Endothelial cell of umbilical vein (primary cell): ENCODE results near the gene ASIC1. TPM values are rescaled to one million over a fixed set of nuclear protein-coding genes. Genes with fewer than 3 reads are reported as not detected.

Experiments
- BruUV-seq: library from RNA; stranded (reverse); fragments of 400-500 nt; replicated peaks from 2 replicates; lab custom pipeline; 2021; lab: Mats Ljungman, UMichigan
- CTCF ChIA-PET: fragments of 300-600, 350-600 bp; sonication (Branson Sonifier 250); formaldehyde crosslinking; loops from one replicate; lab custom pipeline; 2021; ENCODE audit warnings: antibody characterized with exemption, inconsistent platforms; lab: Charles Lee
- POLR2A ChIA-PET: fragments of 300-600, 350-600 bp; sonication (Branson Sonifier 250); formaldehyde crosslinking; loops from one replicate; lab custom pipeline; 2021; ENCODE audit warnings: antibody characterized with exemption, inconsistent platforms; lab: Charles Lee
- DNase-seq: peaks from one replicate; pipeline ENCODE4 v3.0.0-alpha.2; 2011; ENCODE audit warnings: low read depth, low spot score
- FAIRE-seq: peaks from 2 replicates; lab custom pipeline; 2011; peaks lifted over from hg19 to GRCh38; lab: Jason Lieb, UNC
- H2AFZ ChIP-seq: 2 replicates; pipeline ENCODE4 v1.6.0; 2012; ENCODE audit warnings: low read depth, low read length, control low read depth, inconsistent platforms
- H3K27ac ChIP-seq: 2 replicates; pipeline ENCODE4 v1.5.1; 2011; ENCODE audit warnings: low read depth, mild to moderate bottlenecking, control low read depth, low read length, moderate library complexity; ENCODE audit not compliant: insufficient read depth
- H3K27me3 ChIP-seq, 2 experiments: 2 replicates each; pipeline versions ENCODE4 v1.6.0 to v1.6.1; 2011; ENCODE audit warnings: low read length in 2 of 2, mixed read lengths in 1 of 2; ENCODE audit not compliant: control insufficient read depth in 2 of 2, insufficient read depth in 2 of 2
- H3K36me3 ChIP-seq, 2 experiments: 2 replicates in 1 of 2; 3 replicates in 1 of 2; pipeline ENCODE4 v1.5.1; 2011; ENCODE audit warnings: low read length in 2 of 2, mild to moderate bottlenecking in 1 of 2, moderate library complexity in 1 of 2; ENCODE audit not compliant: control insufficient read depth in 2 of 2, insufficient read depth in 2 of 2; ENCODE audit errors: extremely low read depth in 1 of 2
- H3K4me1 ChIP-seq: 3 replicates; pipeline ENCODE4 v1.5.1; 2011; ENCODE audit warnings: mild to moderate bottlenecking, low read length; ENCODE audit not compliant: control insufficient read depth, insufficient read depth; ENCODE audit errors: extremely low read depth
- H3K4me2 ChIP-seq: 2 replicates; pipeline ENCODE4 v1.6.1; 2011; ENCODE audit warnings: low read length, control low read depth, mixed read lengths; ENCODE audit not compliant: insufficient read depth
- H3K4me3 ChIP-seq, 3 experiments: fragments of 200-600 bp in 1 of 3; sonication (generic), shearing (Covaris generic) in 1 of 3; replicated peaks in 1 of 3; 2 replicates each; pipeline ENCODE4 v1.5.1; 2011 to 2016; ENCODE audit warnings: control low read depth in 3 of 3, low read length in 3 of 3, mild to moderate bottlenecking in 2 of 3, inconsistent platforms in 1 of 3, low read depth in 1 of 3, moderate library complexity in 1 of 3; ENCODE audit not compliant: insufficient read depth in 1 of 3
- H3K79me2 ChIP-seq: 2 replicates; pipeline ENCODE4 v1.6.0; 2012; ENCODE audit warnings: low read length, inconsistent platforms; ENCODE audit not compliant: control insufficient read depth, insufficient read depth
- H3K9ac ChIP-seq: replicated peaks from 2 replicates; pipeline ENCODE3; 2011; ENCODE audit warnings: low read length, control low read depth; ENCODE audit not compliant: insufficient read depth; ENCODE audit errors: extremely low read depth
- H3K9me1 ChIP-seq: replicated peaks from 3 replicates; pipeline ENCODE4 v1.6.0; 2011; ENCODE audit warnings: mild to moderate bottlenecking, low read length; ENCODE audit not compliant: control insufficient read depth, insufficient read depth; ENCODE audit errors: extremely low read depth
- H3K9me3 ChIP-seq: replicated peaks from 2 replicates; pipeline ENCODE4 v1.5.1; 2012; ENCODE audit warnings: low read length, inconsistent platforms; ENCODE audit not compliant: control insufficient read depth, insufficient read depth
- H4K20me1 ChIP-seq: replicated peaks from 2 replicates; pipeline ENCODE3; 2011; ENCODE audit warnings: mild to moderate bottlenecking, low read length; ENCODE audit not compliant: control insufficient read depth, insufficient read depth; ENCODE audit errors: extremely low read depth
- CTCF ChIP-seq, 2 donors: IDR thresholded peaks; 1 replicate in 1 of 2; 2 replicates in 1 of 2; pipeline ENCODE4 v1.5.1; 2011; ENCODE audit warnings: low read length in 2 of 2, mild to moderate bottlenecking in 2 of 2, moderate library complexity in 2 of 2, control low read depth in 1 of 2, inconsistent platforms in 1 of 2, low read depth in 1 of 2; ENCODE audit not compliant: insufficient read depth in 1 of 2; ENCODE audit errors: extremely low read depth in 1 of 2
- EZH2 ChIP-seq: IDR thresholded peaks from 2 replicates; pipeline ENCODE4 v1.6.1; 2012; ENCODE audit warnings: borderline replicate concordance, low read depth, mild to moderate bottlenecking, moderate library complexity, low read length, inconsistent platforms; ENCODE audit not compliant: severe bottlenecking
- FOS ChIP-seq: IDR thresholded peaks from 2 replicates; pipeline ENCODE4 v1.6.1; 2011; ENCODE audit warnings: mild to moderate bottlenecking, low read length, moderate library complexity, borderline replicate concordance; ENCODE audit not compliant: insufficient read depth
- GATA2 ChIP-seq: IDR thresholded peaks from 2 replicates; pipeline ENCODE4 v1.7.0; 2011; ENCODE audit warnings: low read depth, mild to moderate bottlenecking, moderate library complexity, mixed read lengths, low read length; ENCODE audit not compliant: insufficient read length, insufficient read depth
- JUN ChIP-seq: IDR thresholded peaks from 2 replicates; pipeline ENCODE4 v1.6.1; 2011; ENCODE audit warnings: borderline replicate concordance, low read depth; ENCODE audit not compliant: insufficient read length, insufficient read depth
- MAX ChIP-seq: IDR thresholded peaks from 2 replicates; pipeline ENCODE4 v1.6.1; 2011; ENCODE audit not compliant: insufficient read depth, insufficient read length
- MYC ChIP-seq: IDR thresholded peaks from one replicate; pipeline ENCODE4 v1.6.1; 2011; ENCODE audit warnings: mild to moderate bottlenecking, low read depth, low read length
- POLR2A ChIP-seq: IDR thresholded peaks from 2 replicates; pipeline ENCODE4 v1.6.1; 2012; ENCODE audit warnings: low read depth, mild to moderate bottlenecking, control low read depth, low read length
- POLR2AphosphoS5 ChIP-seq: IDR thresholded peaks from 2 replicates; pipeline ENCODE4 v1.6.1; 2012; ENCODE audit warnings: low read depth, mild to moderate bottlenecking, control low read depth, low read length, moderate library complexity; ENCODE audit not compliant: insufficient read depth
- dilution Hi-C: fragments of 300-500 bp; cut with MboI; formaldehyde crosslinking; loops from one replicate; pipeline ENCODE4 v1.15.0; 2019; ENCODE audit warnings: low sequenced_read_pairs; ENCODE audit not compliant: extremely low pct_ligation_motif_present
- intact Hi-C: fragments of 100-400 bp; cut with micrococcal nuclease; formaldehyde crosslinking; loops from one replicate; pipeline ENCODE4 v1.10.0; 2022
- polyA plus RNA-seq, 4 experiments: library from polyadenylated mRNA; depleted of rRNA in 3 of 4; stranded (reverse) in 3 of 4; unstranded in 1 of 4; fragments of >200 nt; gene quantifications; 2 replicates each; pipeline versions ENCODE4 v1.2.1 to v1.2.3, GENCODE V29; 2011 to 2012; ENCODE audit warnings: missing spikeins in 1 of 4
- total RNA-seq: library from RNA; stranded (reverse); gene quantifications from 2 replicates; pipeline ENCODE4 v1.2.3, GENCODE V29; 2021

Gene ASIC1
- total and polyA plus RNA-seq, 2 donors (not counting 3 experiments of a cell fraction or from before 2014, with no cell fraction given): 0.53 to 0.66 TPM

- dilution Hi-C loops: no loop called here
- POLR2A ChIA-PET: interaction anchor here (1.8 kb wide), 1 partner anchor 9 kb away, joined by 7 read pairs; the partner anchor contains the start of gene COX14
These were observed 64.2 kb downstream of the ASIC1 start for GRCh38 chr12:50121641-50122040.

More at GRCh38 chr12:50121641-50122040, 64.2 kb downstream of the ASIC1 start:
- Histone ChIP-seq H3K27me3 (no peaks in the 10 kb centered on the region), H3K4me2 (no peak overlapping the region), H2AFZ (no peak overlapping the region), H3K79me2 (no peaks in the 10 kb centered on the region), H3K9me1 (no peaks in the 10 kb centered on the region), H3K4me1 (peaks cover 5% of the 10 kb centered on the region), H3K36me3 (peaks cover 0 to 7% of the 10 kb centered on the region in 2 experiments), H3K9me3 (no peaks in the 10 kb centered on the region), H4K20me1 (no peaks in the 10 kb centered on the region), H3K27ac (no peak overlapping the region), H3K9ac (no peak overlapping the region), H3K4me3 (no peak overlapping the region)
- DNase-seq (no peak), FAIRE-seq (no peak)
- CTCF ChIA-PET: interaction anchor here (1.1 to 1.9 kb wide), 2 partner anchors 10 to 82 kb away, joined by 3 to 14 read pairs; partner anchors contain the start of gene COX14
- no peak for TF ChIP-seq MAX
- TF ChIP-seq POLR2AphosphoS5: no peak
- TF ChIP-seq MYC: no peak
- no peak for TF ChIP-seq JUN
- TF ChIP-seq GATA2: no peak
- TF ChIP-seq POLR2A: no peak
- TF ChIP-seq CTCF (IDR thresholded peaks at IDR 0.05; ENCODE audit: extremely low read depth in 1 of 2, insufficient read depth in 1 of 2, low read depth in 1 of 2, low read length in 2 of 2): no peak
- no peak for TF ChIP-seq FOS
- TF ChIP-seq EZH2: no peak
- intact Hi-C loops: no loop called here
- BruUV-seq: no TSS peak
